ENCODE data around the gene WAC. TPM values are rescaled to one million over a fixed set of nuclear protein-coding genes. Genes with fewer than 3 reads are reported as not detected.
"Not testable (repeated sequence)": the region's sequence is repeated elsewhere in the genome, so short reads cannot be mapped to it uniquely, and the experiment has no call there.

Gene WAC
- total RNA-seq, 2 experiments from 2014 or later, result 111 to 121 TPM

- H3K4me2 ChIP-seq (ENCODE audit: low read length); H3K4me1 ChIP-seq (ENCODE audit: insufficient read depth, low read length, poor library complexity, severe bottlenecking); H3K27ac ChIP-seq (ENCODE audit: low read depth, low read length, poor library complexity, severe bottlenecking); H2AFZ ChIP-seq (ENCODE audit: low read length); DNase-seq (ENCODE audit: low spot score); CTCF ChIA-PET (ENCODE audit: unreplicated experiment); H3K79me2 ChIP-seq (ENCODE audit: insufficient read depth, low read depth, low read length); H4K20me1 ChIP-seq (ENCODE audit: insufficient read depth, low read length); POLR2A ChIA-PET; H3K4me3 ChIP-seq (ENCODE audit: low read depth, low read length, poor library complexity, severe bottlenecking); H3K9me2 ChIP-seq (ENCODE audit: insufficient read depth, low read length); intact Hi-C loops (cut with micrococcal nuclease; ENCODE audit: unreplicated experiment); BruUV-seq (replicated peaks): not testable (repeated sequence)
- Histone ChIP-seq H3K36me3 (ENCODE audit: insufficient read depth, low read length) (peaks cover 32% of the 10 kb centered on the region), H3K9me3 (ENCODE audit: low read length) (peaks cover 22% of the 10 kb centered on the region; the same call in 1 of the 2 replicates)
These were observed 11.0 kb upstream of the WAC start for GRCh38 chr10:28521961-28522360.

- POLR2A ChIA-PET, result interaction anchor here (0.6 kb wide), 1 partner anchor 1380 kb away, joined by 3 read pairs; no protein-coding TSS in a partner anchor
- BruUV-seq (replicated peaks), result TSS peak; percentile 60
These were observed 9.1 kb upstream of the WAC start for GRCh38 chr10:28523725-28524252.

GRCh38 chr10:28530751-28531150, 2.2 kb upstream of the WAC start:
- Histone ChIP-seq H3K79me2 (ENCODE audit: insufficient read depth, low read depth, low read length) (peaks cover 45% of the 10 kb centered on the region), H3K9me3 (ENCODE audit: low read length) (no peaks in the 10 kb centered on the region), H3K4me2 (ENCODE audit: low read length) (peak overlapping the region; percentile 96), H2AFZ (ENCODE audit: low read length) (no peak overlapping the region), H3K4me3 (ENCODE audit: low read depth, low read length, poor library complexity, severe bottlenecking) (peak overlapping the region; percentile 100), H3K4me1 (ENCODE audit: insufficient read depth, low read length, poor library complexity, severe bottlenecking) (peaks cover 32% of the 10 kb centered on the region), H3K9me2 (ENCODE audit: insufficient read depth, low read length) (no peaks in the 10 kb centered on the region), H3K36me3 (ENCODE audit: insufficient read depth, low read length) (peaks cover 55% of the 10 kb centered on the region), H3K27ac (ENCODE audit: low read depth, low read length, poor library complexity, severe bottlenecking) (no peak overlapping the region), H4K20me1 (ENCODE audit: insufficient read depth, low read length) (peaks cover 22% of the 10 kb centered on the region)
- intact Hi-C loops (cut with micrococcal nuclease; ENCODE audit: unreplicated experiment), result loop anchor here (5.0 kb wide), 2 partner anchors 198 to 1288 kb away; partner anchors contain the start of gene ACBD5
- TF ChIP-seq, protein P1, sequence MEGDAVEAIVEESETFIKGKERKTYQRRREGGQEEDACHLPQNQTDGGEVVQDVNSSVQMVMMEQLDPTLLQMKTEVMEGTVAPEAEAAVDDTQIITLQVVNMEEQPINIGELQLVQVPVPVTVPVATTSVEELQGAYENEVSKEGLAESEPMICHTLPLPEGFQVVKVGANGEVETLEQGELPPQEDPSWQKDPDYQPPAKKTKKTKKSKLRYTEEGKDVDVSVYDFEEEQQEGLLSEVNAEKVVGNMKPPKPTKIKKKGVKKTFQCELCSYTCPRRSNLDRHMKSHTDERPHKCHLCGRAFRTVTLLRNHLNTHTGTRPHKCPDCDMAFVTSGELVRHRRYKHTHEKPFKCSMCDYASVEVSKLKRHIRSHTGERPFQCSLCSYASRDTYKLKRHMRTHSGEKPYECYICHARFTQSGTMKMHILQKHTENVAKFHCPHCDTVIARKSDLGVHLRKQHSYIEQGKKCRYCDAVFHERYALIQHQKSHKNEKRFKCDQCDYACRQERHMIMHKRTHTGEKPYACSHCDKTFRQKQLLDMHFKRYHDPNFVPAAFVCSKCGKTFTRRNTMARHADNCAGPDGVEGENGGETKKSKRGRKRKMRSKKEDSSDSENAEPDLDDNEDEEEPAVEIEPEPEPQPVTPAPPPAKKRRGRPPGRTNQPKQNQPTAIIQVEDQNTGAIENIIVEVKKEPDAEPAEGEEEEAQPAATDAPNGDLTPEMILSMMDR (conservative IDR thresholded peaks at IDR 0.05; ENCODE audit: low read length), result no peak
- no peak for TF ChIP-seq EZH2phosphoT487 (IDR thresholded peaks at IDR 0.05; ENCODE audit: borderline replicate concordance, low read depth, low read length)
- BruUV-seq (replicated peaks), result no TSS peak
- ChIA-PET POLR2A (interaction anchor here (0.9 to 1.2 kb wide), 2 partner anchors 15 to 115 kb away, joined by 3 to 4 read pairs; no protein-coding TSS in a partner anchor), CTCF (ENCODE audit: unreplicated experiment) (no interaction called here)
- no peak for DNase-seq (ENCODE audit: low spot score)

More at GRCh38 chr10:28523725-28524252, 9.1 kb upstream of the WAC start:
- Histone ChIP-seq H3K4me1 (ENCODE audit: insufficient read depth, low read length, poor library complexity, severe bottlenecking) (no peaks in the 10 kb centered on the region), H2AFZ (ENCODE audit: low read length) (no peak overlapping the region), H3K36me3 (ENCODE audit: insufficient read depth, low read length) (peaks cover 42% of the 10 kb centered on the region), H4K20me1 (ENCODE audit: insufficient read depth, low read length) (no peaks in the 10 kb centered on the region), H3K27ac (ENCODE audit: low read depth, low read length, poor library complexity, severe bottlenecking) (no peak overlapping the region), H3K9me2 (ENCODE audit: insufficient read depth, low read length) (no peaks in the 10 kb centered on the region), H3K4me2 (ENCODE audit: low read length) (no peak overlapping the region), H3K4me3 (ENCODE audit: low read depth, low read length, poor library complexity, severe bottlenecking) (no peak overlapping the region), H3K9me3 (ENCODE audit: low read length) (peaks cover 22% of the 10 kb centered on the region; the same call in 1 of the 2 replicates), H3K79me2 (ENCODE audit: insufficient read depth, low read depth, low read length) (peaks cover 5% of the 10 kb centered on the region; the same call in 1 of the 2 replicates)
- CTCF ChIA-PET (ENCODE audit: unreplicated experiment), result no interaction called here
- DNase-seq (ENCODE audit: low spot score), result no peak
- intact Hi-C loops (cut with micrococcal nuclease; ENCODE audit: unreplicated experiment), result no loop called here
- TF ChIP-seq EZH2phosphoT487 (IDR thresholded peaks at IDR 0.05; ENCODE audit: borderline replicate concordance, low read depth, low read length), result no peak
- TF ChIP-seq, protein P1 (conservative IDR thresholded peaks at IDR 0.05; ENCODE audit: low read length), result no peak
